Muscle layer of colon (tissue), 2 donors: ENCODE data around the gene TMEM39B.
A peak's percentile ranks its signal among the peaks of the same experiment; 100 is the strongest.
"Not testable (repeated sequence)": the region's sequence is repeated elsewhere in the genome, so short reads cannot be mapped to it uniquely, and the experiment has no call there.

Experiments used
- H3K27ac ChIP-seq: one replicate; pipeline ENCODE4 v1.7.0; 2013; ENCODE audit warnings: low read depth, mild to moderate bottlenecking, low read length, moderate library complexity
- H3K27me3 ChIP-seq, 2 donors: one replicate each; pipeline ENCODE4 v1.7.0; 2013; ENCODE audit warnings: low read length in 2 of 2, mild to moderate bottlenecking in 2 of 2; ENCODE audit not compliant: insufficient read depth in 2 of 2, control insufficient read depth in 1 of 2
- H3K36me3 ChIP-seq: one replicate; pipeline ENCODE4 v1.7.0; 2013; ENCODE audit warnings: mild to moderate bottlenecking, low read length; ENCODE audit not compliant: insufficient read depth
- H3K4me1 ChIP-seq: one replicate; pipeline ENCODE4 v1.7.0; 2013; ENCODE audit warnings: mild to moderate bottlenecking, low read length; ENCODE audit not compliant: insufficient read depth
- H3K4me3 ChIP-seq, 2 donors: one replicate each; pipeline ENCODE4 v1.7.0; 2013; ENCODE audit warnings: low read length in 2 of 2, low read depth in 1 of 2, mild to moderate bottlenecking in 1 of 2, moderate library complexity in 1 of 2
- H3K9ac ChIP-seq: one replicate; pipeline ENCODE4 v1.7.0; 2013; ENCODE audit warnings: low read length
- H3K9me3 ChIP-seq: one replicate; pipeline ENCODE4 v1.7.0; 2013; ENCODE audit warnings: mild to moderate bottlenecking, low read length
- donor health status: abdominal sarcoma.
- donor health status: Adenocarcinoma of cecum.

TMEM39B gene

GRCh38 chr1:32071758-32072621 lies 749 bp upstream of the TMEM39B start:
- Histone ChIP-seq H3K36me3 (peaks cover 10% of the 10 kb centered on the region), H3K9me3 (no peaks in the 10 kb centered on the region), H3K27me3 (no peaks in the 10 kb centered on the region), H3K9ac (peak overlapping the region; percentile 24), H3K4me3 (peak overlapping the region; percentile 84 to 94), H3K27ac (peak overlapping the region; percentile 97), H3K4me1 (peaks cover 13% of the 10 kb centered on the region)

DNA sequence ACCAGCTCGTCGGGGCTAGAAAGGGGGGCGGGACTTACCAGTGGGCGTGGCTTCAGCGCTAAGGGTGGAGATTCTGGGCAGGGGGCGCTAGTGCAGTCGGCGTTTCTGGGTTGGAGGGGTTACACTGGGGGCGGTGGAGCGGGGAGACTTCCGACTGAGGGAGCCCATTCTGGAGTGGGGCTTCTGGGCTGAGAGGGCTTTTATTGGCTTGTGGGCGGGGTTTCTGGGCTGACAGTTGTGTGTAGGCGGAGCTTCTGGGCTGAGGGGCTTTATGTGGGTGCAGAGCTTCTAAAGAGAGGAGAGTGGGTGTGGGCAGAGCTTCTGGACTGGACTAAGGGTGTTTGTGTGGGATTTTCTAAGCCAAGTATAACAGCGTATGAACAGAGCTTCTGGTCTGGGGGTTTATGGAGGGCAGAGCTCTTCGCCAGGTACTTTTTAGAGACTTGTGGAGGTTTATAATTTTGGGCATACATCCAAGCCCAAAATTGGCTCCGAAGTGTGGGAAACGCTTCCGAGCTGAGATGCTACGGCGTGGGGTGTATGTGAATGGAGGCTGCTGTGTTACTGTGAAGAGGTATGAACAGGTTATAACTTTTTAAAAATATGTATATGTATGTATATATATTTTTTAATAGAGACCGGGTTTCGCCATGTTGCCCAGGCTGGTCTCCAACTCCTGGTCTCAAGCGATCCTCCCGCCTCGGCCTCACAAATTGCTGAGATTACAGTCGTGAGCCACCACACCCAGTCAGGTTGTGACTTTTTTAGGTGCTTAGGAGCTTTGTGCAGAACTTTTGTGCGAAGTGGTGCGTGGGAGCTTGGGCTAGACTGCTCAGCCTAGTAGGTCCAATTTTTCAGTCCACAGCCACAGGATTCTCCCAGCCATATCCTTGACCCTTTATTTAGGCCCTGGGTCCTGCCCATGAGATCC lies 825 bp downstream of the TMEM39B start:
- Histone ChIP-seq H3K27me3 (no peaks in the 10 kb centered on the region), H3K27ac (peak overlapping the region; percentile 97), H3K4me1 (peaks cover 13% of the 10 kb centered on the region), H3K9me3 (no peaks in the 10 kb centered on the region), H3K36me3 (peaks cover 26% of the 10 kb centered on the region), H3K4me3 (peak overlapping the region; percentile 84 to 94), H3K9ac (peak overlapping the region; percentile 49)

DNA sequence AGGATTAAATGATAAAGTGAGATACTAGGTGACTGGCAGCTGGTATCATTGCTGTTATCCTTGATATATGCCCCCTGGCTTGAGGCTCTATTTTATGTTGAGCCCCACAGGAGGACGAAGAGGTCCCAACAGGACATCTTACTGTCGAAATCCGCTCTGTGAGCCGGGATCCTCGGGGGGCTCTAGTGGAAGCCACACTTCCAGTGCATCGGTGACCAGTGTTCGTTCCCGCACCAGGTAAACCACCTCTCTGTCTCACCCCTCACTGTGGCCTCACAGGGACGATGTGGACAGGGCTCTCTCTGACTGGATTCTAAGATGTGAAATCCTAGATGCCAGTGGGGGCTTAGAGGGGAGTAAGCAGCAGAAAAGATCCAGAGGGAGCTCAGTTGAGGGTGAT lies 2.1 kb downstream of the TMEM39B start:
- Histone ChIP-seq H3K4me3 (no peak overlapping the region), H3K27ac (no peak overlapping the region), H3K9me3 (no peaks in the 10 kb centered on the region), H3K36me3 (peaks cover 29% of the 10 kb centered on the region), H3K9ac (no peak overlapping the region), H3K4me1 (peaks cover 13% of the 10 kb centered on the region), H3K27me3 (no peaks in the 10 kb centered on the region)

- Histone ChIP-seq H3K4me1 (peaks cover 6% of the 10 kb centered on the region), H3K27ac (no peak overlapping the region), H3K36me3 (peaks cover 29% of the 10 kb centered on the region), H3K9me3 (no peaks in the 10 kb centered on the region), H3K27me3 (no peaks in the 10 kb centered on the region), H3K4me3 (no peak overlapping the region), H3K9ac (no peak overlapping the region)
Measured at GRCh38 chr1:32077451-32077850, 4.7 kb downstream of the TMEM39B start.

- Histone ChIP-seq H3K4me3 (no peak overlapping the region), H3K9me3 (no peaks in the 10 kb centered on the region), H3K4me1 (no peaks in the 10 kb centered on the region), H3K36me3 (peaks cover 36% of the 10 kb centered on the region), H3K9ac (no peak overlapping the region), H3K27ac (no peak overlapping the region), H3K27me3 (no peaks in the 10 kb centered on the region)
Measured at GRCh38 chr1:32082022-32082421, 9.3 kb downstream of the TMEM39B start.

GRCh38 chr1:32086381-32086780 lies 13.6 kb downstream of the TMEM39B start:
- peaks cover 18% of the 10 kb centered on the region for H3K36me3 ChIP-seq
- not testable (repeated sequence) for H3K9me3 ChIP-seq, H3K4me1 ChIP-seq, H3K27ac ChIP-seq, H3K27me3 ChIP-seq, H3K9ac ChIP-seq, H3K4me3 ChIP-seq

GRCh38 chr1:32091176-32091575 lies 18.4 kb downstream of the TMEM39B start:
- peaks cover 34% of the 10 kb centered on the region for H3K36me3 ChIP-seq
- H3K9ac ChIP-seq = no peak overlapping the region
- H3K9me3 ChIP-seq = no peaks in the 10 kb centered on the region
- H3K4me1 ChIP-seq = no peaks in the 10 kb centered on the region
- H3K27ac ChIP-seq = no peak overlapping the region
- no peaks in the 10 kb centered on the region for H3K27me3 ChIP-seq
- no peak overlapping the region for H3K4me3 ChIP-seq

- Histone ChIP-seq H3K4me1 (no peaks in the 10 kb centered on the region), H3K36me3 (peaks cover 33% of the 10 kb centered on the region), H3K27me3 (no peaks in the 10 kb centered on the region), H3K9ac (no peak overlapping the region), H3K9me3 (no peaks in the 10 kb centered on the region), H3K4me3 (no peak overlapping the region), H3K27ac (no peak overlapping the region)
Measured at GRCh38 chr1:32091591-32091990, 18.9 kb downstream of the TMEM39B start.

- Histone ChIP-seq H3K36me3 (peaks cover 37% of the 10 kb centered on the region), H3K27me3 (no peaks in the 10 kb centered on the region), H3K27ac (no peak overlapping the region), H3K9me3 (no peaks in the 10 kb centered on the region), H3K4me1 (no peaks in the 10 kb centered on the region), H3K9ac (no peak overlapping the region), H3K4me3 (no peak overlapping the region)
Measured at GRCh38 chr1:32094746-32095521, 22.2 kb downstream of the TMEM39B start.

DNA sequence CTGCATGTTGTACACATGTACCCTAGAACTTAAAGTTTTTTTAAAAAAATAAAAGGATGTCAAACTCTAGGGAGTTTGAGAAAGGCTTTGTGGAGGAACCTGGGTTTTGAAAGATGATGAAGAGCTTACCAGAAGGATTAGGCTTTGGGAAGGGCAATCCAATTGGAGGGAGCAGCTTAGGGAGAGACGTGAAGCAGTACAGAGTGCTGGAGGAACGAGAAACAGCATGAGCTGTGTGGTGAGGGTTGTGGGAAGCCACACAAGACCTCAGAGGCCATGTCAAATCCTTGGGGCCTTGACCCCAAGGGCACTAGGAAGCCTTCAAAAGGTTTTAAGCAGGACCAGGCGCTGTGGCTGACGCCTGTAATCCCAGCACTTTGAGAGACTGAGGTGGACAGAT lies 26.7 kb downstream of the TMEM39B start:
- Histone ChIP-seq H3K27me3 (no peaks in the 10 kb centered on the region), H3K36me3 (peaks cover 36% of the 10 kb centered on the region), H3K9ac (no peak overlapping the region), H3K27ac (no peak overlapping the region), H3K4me3 (no peak overlapping the region), H3K4me1 (no peaks in the 10 kb centered on the region), H3K9me3 (no peaks in the 10 kb centered on the region)

DNA sequence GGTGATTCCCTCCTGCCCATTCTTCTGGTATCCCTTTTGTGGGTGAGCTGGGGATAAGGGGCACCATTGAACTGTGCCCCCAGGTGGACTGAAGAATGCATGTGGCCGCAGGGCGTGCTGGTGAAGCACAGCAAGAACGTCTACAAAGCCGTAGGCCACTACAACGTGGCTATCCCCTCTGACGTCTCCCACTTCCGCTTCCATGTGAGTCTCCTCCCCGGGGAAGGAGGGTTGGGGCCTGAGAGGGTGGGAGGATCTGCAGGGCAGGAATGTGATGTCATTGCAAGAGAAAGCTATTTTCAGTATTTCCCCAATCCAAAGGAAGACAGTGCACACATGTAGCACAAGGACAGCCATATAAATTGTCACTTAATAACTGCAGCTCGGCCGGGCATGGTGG lies 27.6 kb downstream of the TMEM39B start:
- H3K36me3 ChIP-seq = peaks cover 26% of the 10 kb centered on the region
- H3K27me3 ChIP-seq = no peaks in the 10 kb centered on the region
- no peaks in the 10 kb centered on the region for H3K4me1 ChIP-seq
- no peak overlapping the region for H3K9ac ChIP-seq
- H3K4me3 ChIP-seq = no peak overlapping the region
- no peaks in the 10 kb centered on the region for H3K9me3 ChIP-seq
- no peak overlapping the region for H3K27ac ChIP-seq
